ENCODE data around the gene PPP2R3A. TPM values are rescaled to one million over a fixed set of nuclear protein-coding genes. Genes with fewer than 3 reads are reported as not detected.
A peak's percentile ranks its signal among the peaks of the same experiment; 100 is the strongest.
"Not testable (repeated sequence)": the region's sequence is repeated elsewhere in the genome, so short reads cannot be mapped to it uniquely, and the experiment has no call there.

Gene PPP2R3A
- total RNA-seq, 1 donor from 2014 or later, result 10.5 TPM

GRCh38 chr3:136075218-136075808 lies 109.8 kb downstream of the PPP2R3A start:
- Histone ChIP-seq H3K36me3 (no peaks in the 10 kb centered on the region), H3K4me1 (peaks cover 6 to 15% of the 10 kb centered on the region in 2 donors), H3K27me3 (no peaks in the 10 kb centered on the region), H3K4me3 (no peak overlapping the region), H3K9me3 (no peaks in the 10 kb centered on the region), H3K27ac (no peak overlapping the region)
- peak; percentile 87 to 91 (median 90) for TF ChIP-seq CTCF (IDR thresholded peaks at IDR 0.05)
- intact Hi-C loops (cut with DNase I), result loop anchor here (1.0 to 5.0 kb wide), 3 partner anchors 117 to 939 kb away; no protein-coding TSS in a partner anchor
- peak; percentile 10 to 87 for DNase-seq (ENCODE audit: low spot score in 2 of 2)

GRCh38 chr3:136075811-136076210 lies 110.3 kb downstream of the PPP2R3A start:
- Histone ChIP-seq H3K4me3 (no peak overlapping the region), H3K4me1 (peaks cover 6 to 10% of the 10 kb centered on the region in 2 donors), H3K27me3 (no peaks in the 10 kb centered on the region), H3K27ac (no peak overlapping the region), H3K9me3 (no peaks in the 10 kb centered on the region), H3K36me3 (no peaks in the 10 kb centered on the region)
- intact Hi-C loops (cut with DNase I), result loop anchor here (1.0 to 5.0 kb wide), 4 partner anchors 116 to 939 kb away; partner anchors contain the start of gene STAG1
- no peak for DNase-seq (ENCODE audit: low spot score in 2 of 2)
- no peak for TF ChIP-seq CTCF (IDR thresholded peaks at IDR 0.05)

- DNase-seq (ENCODE audit: low spot score in 2 of 2), result no peak
- no peak overlapping the region for H3K27ac ChIP-seq
- no peaks in the 10 kb centered on the region for H3K4me1 ChIP-seq
- no peaks in the 10 kb centered on the region for H3K9me3 ChIP-seq
- H3K4me3 ChIP-seq, result no peak overlapping the region
- H3K36me3 ChIP-seq, result peaks cover 9 to 14% of the 10 kb centered on the region in 2 donors
- intact Hi-C loops (cut with DNase I), result loop anchor here (5.0 kb wide), 1 partner anchor 114 kb away; no protein-coding TSS in a partner anchor
- TF ChIP-seq CTCF (IDR thresholded peaks at IDR 0.05), result peak; percentile 24 to 63 (median 45)
- H3K27me3 ChIP-seq, result no peaks in the 10 kb centered on the region
These were observed 113.2 kb downstream of the PPP2R3A start for GRCh38 chr3:136078421-136079364.

- H3K27me3 ChIP-seq; H3K9me3 ChIP-seq; H3K27ac ChIP-seq; H3K4me3 ChIP-seq; intact Hi-C loops (cut with DNase I); H3K4me1 ChIP-seq; DNase-seq (ENCODE audit: low spot score in 2 of 2): not testable (repeated sequence)
- H3K36me3 ChIP-seq, result peaks cover 14 to 44% of the 10 kb centered on the region in 2 donors
These were observed 118.3 kb downstream of the PPP2R3A start for GRCh38 chr3:136083641-136084382.

GRCh38 chr3:136085067-136085466 lies 119.5 kb downstream of the PPP2R3A start:
- H3K27ac ChIP-seq; DNase-seq (ENCODE audit: low spot score in 2 of 2); H3K4me3 ChIP-seq; H3K4me1 ChIP-seq; intact Hi-C loops (cut with DNase I); H3K27me3 ChIP-seq; H3K9me3 ChIP-seq: not testable (repeated sequence)
- peaks cover 14 to 47% of the 10 kb centered on the region in 2 donors for H3K36me3 ChIP-seq

- DNase-seq (ENCODE audit: low spot score in 2 of 2), result no peak
- peaks cover 12 to 26% of the 10 kb centered on the region in 2 donors for H3K36me3 ChIP-seq
These were observed 128.2 kb downstream of the PPP2R3A start for GRCh38 chr3:136093771-136094170.

More at GRCh38 chr3:136093771-136094170, 128.2 kb downstream of the PPP2R3A start:
- TF ChIP-seq CTCF (IDR thresholded peaks at IDR 0.05), result no peak
- no peaks in the 10 kb centered on the region for H3K4me1 ChIP-seq
- no peak overlapping the region for H3K27ac ChIP-seq
- H3K4me3 ChIP-seq, result no peak overlapping the region
- no peaks in the 10 kb centered on the region for H3K27me3 ChIP-seq
- intact Hi-C loops (cut with DNase I), result no loop called here
- H3K9me3 ChIP-seq, result no peaks in the 10 kb centered on the region
